CD4-positive, alpha-beta T cell treated with Interleukin-21 for 1 hour (primary cell): ENCODE results near the gene TARS1.
A peak's percentile ranks its signal among the peaks of the same experiment; 100 is the strongest.

ENCODE experiments used
- DNase-seq: peaks from one replicate; pipeline ENCODE4 v3.0.0-alpha.2; 2020

The TARS1 gene

GRCh38 chr5:33440482-33441240, at the start of gene TARS1:
Gene TARS1, plus strand, starts transcription at chr5:33440965. Its CDS starts 122 bp downstream, at chr5:33441087.
- DNase-seq = peak; percentile 96

DNA sequence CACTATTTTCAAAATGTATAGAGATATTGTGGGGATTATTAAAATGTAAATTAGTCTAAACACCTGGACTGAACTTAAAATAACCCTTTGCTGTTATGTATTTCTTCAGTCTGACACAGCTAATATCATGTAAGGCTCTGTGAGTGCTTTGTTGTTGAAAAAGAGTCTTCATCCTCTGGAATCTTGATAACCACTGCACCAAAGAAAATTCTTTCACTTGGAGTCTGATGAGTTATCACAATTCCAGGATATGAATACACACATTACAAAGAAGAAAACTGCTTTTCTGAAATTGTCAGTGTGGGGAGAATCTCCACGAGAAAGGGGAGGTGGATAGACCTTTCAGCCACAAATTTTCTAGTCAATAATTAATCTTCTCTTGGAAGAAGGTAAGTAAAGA, 42.3 kb upstream of the TARS1 start:
- no peak for DNase-seq

DNA sequence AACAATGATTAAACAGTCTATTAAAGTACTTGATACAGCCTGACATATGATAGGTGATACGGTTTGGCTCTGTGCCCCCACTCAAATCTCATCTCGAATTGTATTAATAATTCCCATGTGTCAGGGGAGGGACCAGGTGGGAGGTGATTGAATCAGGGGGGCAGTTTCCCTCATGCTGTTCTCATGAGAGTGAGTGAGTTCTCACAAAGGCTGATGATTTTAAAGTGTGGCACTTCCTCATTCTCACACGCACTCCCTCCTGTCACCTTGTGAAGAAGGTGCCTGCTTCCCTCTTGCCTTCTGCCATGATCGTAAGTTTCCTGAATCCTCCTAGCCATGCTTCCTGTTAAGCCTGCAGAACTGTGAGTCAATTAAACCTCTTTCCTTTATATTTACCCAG, 40.1 kb upstream of the TARS1 start:
- no peak for DNase-seq

DNA sequence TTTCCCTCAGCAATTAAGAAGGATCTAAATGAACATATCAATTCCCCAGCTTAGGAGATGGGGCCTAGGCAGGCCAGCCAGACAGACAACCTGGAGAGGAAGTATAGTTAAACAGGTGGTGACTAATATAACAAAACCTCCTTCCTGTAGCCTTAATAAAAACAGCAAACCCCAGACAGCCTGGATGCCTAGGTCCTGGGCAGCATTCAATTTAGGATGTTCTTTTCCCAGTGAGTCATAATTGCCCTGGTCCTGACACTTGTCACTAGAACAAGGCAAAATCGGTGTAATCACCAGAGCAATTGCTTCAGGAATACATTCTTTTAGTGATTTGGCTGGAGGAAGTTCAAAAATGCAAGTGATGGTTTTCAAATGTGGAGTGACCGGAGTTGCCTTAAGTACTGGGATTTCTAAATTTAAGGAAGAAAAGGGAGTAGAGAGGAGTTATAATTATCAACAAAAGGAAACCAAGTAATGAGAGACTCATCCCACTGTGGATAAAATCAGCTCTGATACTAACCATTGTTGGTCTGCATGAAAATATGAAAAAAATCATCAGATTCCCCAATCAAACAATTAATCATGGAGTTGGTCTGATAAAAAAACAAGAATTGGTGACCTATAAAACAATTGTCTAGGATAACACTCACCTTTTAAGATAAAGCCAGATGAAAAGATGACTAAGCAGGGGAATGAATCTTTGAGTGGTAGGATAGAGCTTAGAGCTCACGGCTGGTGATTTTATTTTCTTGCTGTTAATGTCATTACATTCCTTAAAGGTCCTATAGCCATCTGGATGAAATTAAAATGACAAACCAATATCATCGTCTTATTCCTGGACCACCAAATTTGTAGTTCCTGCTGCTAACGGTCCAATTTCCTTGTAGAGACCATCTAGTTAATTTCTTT, 39.0 kb upstream of the TARS1 start:
- DNase-seq = no peak

DNA sequence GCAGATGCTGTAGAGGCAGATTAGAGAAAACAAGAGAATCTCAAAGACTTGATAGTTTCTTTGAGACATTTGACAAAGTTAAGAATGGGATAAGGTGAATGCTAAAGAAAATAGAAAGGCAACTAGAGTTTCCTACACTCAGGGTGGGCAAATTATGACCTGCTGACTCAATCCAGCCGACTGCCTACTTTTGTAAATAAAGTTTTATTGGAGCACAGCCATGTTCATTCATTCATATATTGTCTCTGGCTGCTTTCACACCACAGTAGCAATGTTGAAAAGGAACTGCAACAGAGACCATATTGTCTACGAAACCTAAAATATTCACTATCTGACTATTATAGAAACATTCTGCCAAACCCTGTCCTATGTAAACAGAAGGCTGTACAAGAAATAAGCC, 37.6 kb upstream of the TARS1 start:
- no peak for DNase-seq

DNA sequence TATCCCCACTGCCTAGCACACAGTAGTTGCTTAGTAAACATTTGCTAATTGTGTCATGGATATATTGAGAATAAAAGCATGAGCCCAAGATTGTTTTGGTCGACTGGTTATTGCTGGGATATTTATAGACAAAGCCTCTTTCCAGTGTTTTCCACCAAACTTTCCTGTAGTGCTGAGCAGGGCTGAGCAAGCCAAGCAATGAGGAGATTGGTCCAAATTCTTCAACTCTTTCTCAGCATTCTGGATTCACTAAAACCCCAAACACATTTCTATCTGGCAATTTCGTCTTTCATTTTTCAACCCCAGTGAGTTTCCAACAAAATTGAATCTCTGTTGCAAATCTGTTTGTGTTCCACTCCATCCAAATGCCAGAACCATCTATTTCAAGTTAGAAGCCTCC, 31.9 kb upstream of the TARS1 start:
- DNase-seq = no peak

DNA sequence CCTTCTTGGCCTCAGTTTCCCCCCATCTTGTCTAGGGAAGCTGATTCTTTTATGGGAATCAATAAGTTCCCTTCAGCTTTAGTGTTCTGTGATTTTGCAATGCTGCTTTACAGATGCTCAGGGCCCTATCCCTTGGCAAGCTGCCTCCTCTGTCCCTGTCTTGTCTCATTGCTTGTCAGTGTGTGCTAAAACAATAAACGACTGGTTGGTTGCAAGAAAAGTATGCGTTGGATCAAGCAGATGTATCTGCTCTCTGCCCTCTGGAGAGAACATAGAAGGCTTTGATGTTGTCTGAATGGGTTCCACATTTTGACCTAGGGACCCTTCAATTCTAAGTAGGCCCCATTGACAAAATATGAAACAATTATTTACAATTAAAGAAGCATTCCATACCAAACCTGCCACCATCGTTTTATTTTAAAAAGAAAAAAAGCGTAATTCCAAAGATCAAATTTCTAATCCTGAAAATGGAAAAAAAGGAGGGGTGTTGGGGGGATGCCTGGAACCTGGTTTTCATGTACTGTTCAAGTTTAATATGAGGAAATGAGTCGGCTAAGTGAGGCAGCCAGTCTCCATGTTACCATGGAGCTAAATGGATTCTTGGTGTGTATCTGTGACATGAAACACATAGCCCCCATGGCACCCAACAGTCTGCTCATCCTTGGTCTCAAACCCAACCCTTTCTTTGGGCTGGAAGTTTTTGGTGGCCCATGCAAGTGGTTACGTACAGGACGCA, 31.2 kb upstream of the TARS1 start:
- DNase-seq = no peak

DNA sequence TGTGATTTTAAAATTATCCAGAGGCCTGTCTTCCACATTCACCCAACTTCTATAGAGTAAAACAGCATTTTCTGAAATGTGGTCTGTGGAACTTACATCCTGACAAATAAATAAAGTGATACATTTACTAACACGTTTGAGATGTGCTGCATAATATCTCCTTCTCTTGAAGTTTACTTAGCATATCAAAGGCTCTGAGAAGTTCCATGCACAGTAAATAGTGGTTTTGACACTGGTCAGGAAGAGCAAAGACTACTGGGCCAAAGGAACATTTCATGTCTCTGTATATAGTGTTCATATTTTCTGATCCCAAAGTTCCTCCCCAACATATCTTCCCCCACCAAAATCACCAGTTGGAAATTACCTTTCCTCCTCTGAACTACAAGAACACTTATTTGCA, 30.5 kb upstream of the TARS1 start:
- DNase-seq = no peak

DNA sequence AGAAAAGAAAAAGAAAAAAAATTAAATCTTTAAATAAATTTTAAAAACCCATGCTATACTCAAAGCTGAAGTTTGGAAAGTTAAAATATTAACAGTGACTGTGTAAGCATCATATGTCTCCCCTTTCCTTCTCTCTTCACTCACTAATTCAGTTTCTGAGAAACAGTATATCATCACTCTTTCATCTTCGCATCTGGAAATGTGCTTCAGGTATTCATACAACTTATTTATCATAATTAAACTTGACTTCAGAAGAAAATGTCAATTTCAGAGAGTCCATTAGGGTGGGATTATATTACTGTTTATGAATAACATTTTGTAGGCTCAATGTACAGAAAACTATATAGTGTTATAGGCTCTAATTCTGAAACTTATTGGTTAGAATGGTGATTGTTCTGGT, 29.3 kb upstream of the TARS1 start:
- no peak for DNase-seq

DNA sequence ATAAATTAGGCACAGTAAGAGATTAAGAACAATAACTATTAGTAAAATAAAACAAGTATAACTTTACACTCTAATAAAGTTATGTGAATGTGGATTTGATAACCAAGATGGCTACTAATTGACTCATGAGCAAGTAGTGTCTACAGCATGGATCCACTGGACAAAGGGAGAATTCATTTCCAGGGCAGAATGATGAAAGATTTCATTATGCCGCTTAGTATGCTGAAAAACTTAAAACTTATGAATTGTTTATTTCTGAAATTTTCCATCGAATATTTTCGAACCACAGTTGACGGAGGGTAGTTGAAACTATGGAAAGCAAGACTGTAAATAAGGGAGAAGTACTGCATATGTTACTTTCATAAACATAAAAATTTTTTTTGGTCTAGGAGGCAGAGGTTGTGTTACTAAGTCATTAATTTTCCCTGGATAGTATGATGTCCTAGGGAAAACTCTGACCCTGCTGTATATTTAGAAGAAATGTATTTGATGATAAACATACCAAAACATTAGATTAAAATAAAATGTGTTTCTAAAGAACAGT, 24.9 kb upstream of the TARS1 start:
- DNase-seq = no peak

GRCh38 chr5:33417632-33418031, 23.1 kb upstream of the TARS1 start:
- DNase-seq = no peak

DNA sequence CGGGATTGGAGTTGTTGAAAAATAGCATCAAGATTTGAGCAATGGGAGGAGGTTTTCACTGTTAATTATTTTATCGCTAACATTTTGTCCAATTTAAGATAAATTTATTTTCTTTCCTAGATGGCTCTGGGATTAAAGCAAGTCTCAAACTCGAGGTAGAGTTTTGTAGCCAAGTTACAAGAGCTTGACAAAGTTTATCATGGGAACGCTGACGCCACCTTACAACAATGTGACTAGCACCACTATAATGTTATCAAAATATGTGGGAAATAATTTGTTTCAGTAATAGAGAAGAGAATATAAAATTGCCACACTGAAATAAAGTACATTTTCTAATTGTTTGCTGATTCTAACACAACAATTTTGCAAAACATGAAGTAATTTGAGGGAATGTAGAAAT, 19.8 kb upstream of the TARS1 start:
- DNase-seq = no peak

DNA sequence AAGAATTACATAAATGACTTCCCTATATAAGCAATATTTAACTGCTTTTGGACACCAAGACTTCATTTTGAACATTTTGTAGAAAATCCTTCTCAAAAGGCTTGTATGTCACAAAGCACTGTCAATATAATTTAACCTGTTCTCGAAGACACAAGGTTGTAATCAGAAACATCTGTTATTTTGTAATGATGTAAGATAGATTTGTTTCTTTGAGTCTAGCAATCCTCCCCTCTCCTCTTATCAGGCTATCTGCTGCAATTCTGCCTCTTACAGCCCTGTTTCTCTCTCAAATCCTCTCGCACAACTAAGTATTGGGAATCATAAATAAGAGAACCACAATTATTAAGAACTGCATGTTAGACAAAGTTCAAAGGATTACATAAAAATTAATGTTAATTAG, 18.6 kb upstream of the TARS1 start:
- no peak for DNase-seq

GRCh38 chr5:33423018-33423630, 17.6 kb upstream of the TARS1 start:
- DNase-seq = no peak

GRCh38 chr5:33425314-33425713, 15.5 kb upstream of the TARS1 start:
- DNase-seq = no peak

- no peak for DNase-seq
Measured at GRCh38 chr5:33430983-33431382, 9.8 kb upstream of the TARS1 start.

GRCh38 chr5:33432656-33433055, 8.1 kb upstream of the TARS1 start:
- no peak for DNase-seq

- DNase-seq = no peak
Measured at GRCh38 chr5:33433303-33434240, 7.2 kb upstream of the TARS1 start.

DNA sequence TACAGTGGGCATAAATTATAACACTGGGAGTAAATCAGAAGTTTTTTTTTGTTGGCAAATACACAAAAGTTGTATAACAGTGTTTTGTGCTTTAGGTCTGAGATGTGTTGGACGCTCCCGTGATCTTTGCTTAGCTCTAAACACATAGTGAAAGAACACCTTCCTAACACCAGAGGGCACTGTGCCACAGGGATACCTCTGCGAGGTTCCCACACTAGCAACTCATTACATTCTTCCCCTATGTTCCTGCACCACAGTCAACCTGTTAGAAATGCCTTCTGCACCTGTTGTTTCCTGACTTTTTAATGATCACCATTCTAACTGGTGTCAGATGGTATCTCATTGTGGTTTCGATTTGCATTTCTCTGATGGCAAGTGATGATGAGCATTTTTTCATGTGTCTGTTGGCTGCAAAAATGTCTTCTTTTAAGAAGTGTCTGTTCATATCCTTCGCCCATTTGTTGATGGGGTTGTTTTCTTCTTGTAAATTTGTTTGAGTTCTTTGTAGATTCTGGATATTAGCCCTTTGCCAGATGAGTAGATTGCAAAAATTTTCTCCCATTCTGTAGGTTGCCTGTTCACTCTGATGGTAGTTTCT, 4.8 kb upstream of the TARS1 start:
- DNase-seq = peak; percentile 77

- DNase-seq = no peak
Measured at GRCh38 chr5:33438996-33439395, 1.8 kb upstream of the TARS1 start.

GRCh38 chr5:33439905-33440481, 772 bp upstream of the TARS1 start:
- no peak for DNase-seq
